ENCODE measurements around the gene TMEM164.

TMEM164 gene

DNA sequence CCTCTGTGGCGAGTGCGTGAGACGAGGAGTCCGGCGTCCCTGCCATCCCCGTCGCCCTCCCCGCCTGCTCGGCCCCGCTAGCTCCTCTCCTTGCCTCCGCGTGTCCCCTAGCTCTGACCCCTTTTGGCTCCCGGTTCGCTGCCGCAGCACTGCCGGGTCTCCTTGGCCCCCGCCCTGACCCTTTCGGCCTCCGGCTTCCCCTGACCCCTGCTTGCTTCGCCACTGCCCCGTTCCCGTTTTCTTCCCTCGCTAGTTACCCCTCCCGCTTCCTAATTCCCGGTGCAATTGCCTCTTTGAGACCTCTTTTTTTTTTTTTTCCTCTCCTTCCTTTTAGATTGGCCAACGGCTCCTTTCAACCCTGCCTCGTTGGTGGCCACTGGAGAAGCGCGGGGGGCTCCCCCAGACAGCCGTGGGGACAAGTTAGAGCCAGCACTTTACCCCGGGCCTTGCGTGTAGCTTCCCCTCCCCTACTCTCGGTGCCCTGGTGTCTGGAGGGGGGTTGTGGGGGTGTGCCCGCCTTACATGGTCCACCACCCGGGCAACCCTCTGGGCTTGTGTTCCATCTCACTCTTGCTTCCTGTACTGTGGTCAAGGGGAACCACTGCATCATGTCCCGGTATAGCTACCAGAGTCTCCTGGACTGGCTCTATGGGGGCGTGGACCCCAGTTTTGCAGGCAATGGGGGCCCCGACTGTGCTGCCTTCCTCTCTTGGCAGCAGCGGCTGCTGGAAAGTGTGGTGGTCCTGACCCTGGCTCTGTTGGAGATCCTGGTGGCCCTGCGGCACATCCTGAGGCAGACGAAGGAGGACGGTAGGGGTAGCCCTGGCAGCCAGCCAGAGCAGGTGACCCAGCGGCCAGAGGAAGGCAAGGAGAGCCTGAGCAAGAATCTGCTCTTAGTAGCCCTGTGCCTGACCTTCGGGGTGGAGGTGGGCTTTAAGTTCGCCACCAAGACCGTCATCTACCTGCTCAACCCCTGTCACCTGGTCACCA lies 548 bp downstream of the TMEM164 start:
- no peak for DNase-seq (ENCODE audit: low read depth)

GRCh38 chrX:110004215-110004614 lies 1.3 kb downstream of the TMEM164 start:
- no peak for DNase-seq (ENCODE audit: low read depth)

DNA sequence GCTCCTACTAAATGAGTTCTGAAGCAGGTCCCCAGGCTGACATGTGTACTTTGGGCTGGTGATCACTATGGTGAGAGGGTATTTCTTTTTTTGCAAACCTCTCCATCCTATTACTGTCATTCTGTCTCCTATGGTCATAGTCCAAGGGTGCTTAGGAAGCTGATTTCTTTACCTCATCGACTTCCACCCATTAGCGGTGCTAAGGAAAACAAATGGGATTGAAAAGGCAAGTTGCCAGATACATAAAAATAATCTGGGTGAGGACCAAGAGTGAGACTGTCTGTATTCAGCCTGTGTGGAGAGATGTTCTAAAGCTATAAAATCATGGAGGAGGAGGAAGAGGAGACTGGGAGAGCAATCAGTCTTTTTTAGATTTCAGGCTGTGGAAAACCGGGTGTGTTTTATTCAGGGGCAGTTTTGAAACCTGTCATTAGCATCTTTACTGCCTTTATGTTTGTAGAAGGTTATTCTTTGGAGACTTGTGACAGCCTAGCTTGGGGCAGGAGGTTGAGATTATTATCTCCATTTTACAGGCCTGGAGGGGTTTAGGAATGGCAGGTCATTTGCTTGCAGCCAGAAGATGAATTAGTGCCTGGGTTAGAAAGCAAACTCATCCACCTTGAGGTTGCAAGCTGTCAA lies 1.9 kb downstream of the TMEM164 start:
- no peak for DNase-seq (ENCODE audit: low read depth)

GRCh38 chrX:110006161-110006560 lies 3.2 kb downstream of the TMEM164 start:
- DNase-seq (ENCODE audit: low read depth) = no peak

GRCh38 chrX:110006821-110007375 lies 4.0 kb downstream of the TMEM164 start:
- DNase-seq (ENCODE audit: low read depth) = no peak

GRCh38 chrX:110008011-110008635 lies 5.2 kb downstream of the TMEM164 start:
- DNase-seq (ENCODE audit: low read depth) = no peak

DNA sequence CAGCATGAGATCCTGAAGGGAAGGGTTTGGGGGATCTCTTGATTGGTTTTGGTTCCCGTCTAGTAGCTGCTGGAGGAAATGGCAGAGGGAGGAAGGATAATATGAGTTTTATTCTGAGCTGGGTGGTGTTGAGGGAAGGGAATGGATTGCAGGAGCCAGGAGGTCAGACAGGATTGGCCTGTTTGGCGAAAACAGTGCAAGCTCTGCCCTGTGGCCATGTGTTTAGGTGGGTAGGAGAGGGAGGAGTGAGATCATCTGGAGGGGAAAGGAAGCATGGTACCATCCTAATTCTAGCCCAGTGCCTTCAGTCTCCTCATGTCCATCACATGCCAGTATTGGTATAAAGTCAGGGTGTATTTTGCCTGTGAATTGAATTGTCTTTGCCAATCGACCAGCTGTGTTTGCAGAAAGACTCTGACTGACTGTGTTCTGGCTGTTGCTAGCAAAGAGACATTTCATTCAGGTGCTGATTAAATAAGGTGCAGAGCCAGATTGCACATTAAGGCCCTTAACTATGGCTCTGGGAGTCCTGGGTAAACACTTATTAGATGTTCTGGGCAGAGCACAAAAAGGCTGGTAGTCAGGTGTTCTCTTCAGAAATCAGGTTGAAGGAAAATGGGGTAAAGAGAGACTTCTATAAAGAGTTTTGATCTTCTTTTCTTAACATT lies 10.0 kb downstream of the TMEM164 start:
- no peak for DNase-seq (ENCODE audit: low read depth)

DNA sequence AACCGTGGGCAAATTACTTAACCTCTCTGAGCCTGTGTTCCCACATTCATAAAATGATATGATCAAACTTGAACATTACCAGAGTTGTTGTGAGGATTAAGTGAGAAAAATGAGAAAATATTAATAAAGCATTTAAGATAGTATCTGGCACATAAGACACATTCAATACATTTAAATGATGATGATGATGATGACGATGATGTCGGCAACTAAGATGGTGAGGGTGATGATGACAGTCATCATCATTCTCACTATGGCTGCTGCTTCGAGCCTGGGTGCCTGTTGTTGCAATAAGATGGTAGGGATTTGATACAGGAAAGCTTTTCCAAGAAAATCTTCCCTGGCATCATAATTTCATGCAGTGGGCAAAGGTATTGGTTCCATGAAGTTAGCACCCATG lies 11.1 kb downstream of the TMEM164 start:
- no peak for DNase-seq (ENCODE audit: low read depth)

DNA sequence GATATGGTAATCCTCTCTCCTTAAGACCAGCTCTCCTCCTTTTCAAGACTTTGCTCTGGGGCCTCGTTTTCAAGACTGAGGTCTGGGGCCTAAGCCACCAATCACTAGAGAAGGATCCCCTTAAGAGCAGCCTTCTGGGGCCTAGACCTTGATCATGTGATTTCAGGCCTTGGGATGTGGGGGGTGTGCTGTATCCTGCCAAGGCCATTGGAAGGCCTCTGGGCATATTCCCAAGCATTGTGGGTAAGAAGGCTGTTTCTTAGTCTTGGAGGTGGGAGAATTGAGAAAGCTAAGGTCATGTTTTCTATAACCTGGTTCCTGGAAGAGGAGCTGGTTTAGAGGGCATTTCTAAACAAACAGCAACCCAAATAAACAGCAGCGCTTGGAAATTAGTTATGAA lies 12.1 kb downstream of the TMEM164 start:
- DNase-seq (ENCODE audit: low read depth) = no peak

DNA sequence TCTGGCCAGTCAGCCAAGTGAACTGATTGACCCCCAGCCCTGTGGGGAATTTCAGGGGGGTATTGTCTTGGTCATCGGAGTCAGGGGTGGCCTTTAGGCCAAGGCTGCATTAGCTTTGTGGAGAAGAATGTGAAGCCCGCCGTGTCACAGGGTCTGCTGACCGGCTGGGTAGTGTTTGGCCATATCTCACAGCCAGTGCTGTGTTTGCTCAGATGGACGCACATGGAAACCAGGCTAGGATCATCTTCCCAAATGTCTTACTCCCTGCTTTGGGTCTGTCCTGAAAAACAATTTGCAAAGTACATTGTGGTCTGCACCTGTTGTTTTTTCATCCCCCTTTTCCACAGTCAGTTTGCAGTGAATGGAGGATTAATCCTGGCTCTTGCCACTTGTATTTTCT lies 13.0 kb downstream of the TMEM164 start:
- no peak for DNase-seq (ENCODE audit: low read depth)

DNA sequence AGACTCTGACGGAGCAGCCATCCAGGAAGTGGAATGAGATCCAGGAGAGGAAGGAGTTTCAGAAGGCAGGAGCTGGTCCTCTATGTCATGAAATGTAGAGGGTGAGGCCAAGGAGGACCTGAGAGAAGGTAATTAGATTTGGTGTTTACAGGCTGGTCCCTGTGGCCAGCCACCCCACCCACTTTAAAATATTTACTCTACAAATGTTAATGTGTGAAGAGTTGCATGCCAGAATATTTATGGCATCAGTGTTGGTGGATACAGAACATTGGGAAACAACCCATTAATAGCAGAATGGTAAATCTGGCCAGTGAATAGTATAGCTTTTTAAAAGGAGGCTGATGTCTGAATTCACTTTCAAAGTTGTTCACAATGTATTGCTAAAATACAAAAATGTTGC lies 17.6 kb downstream of the TMEM164 start:
- DNase-seq (ENCODE audit: low read depth) = no peak

GRCh38 chrX:110021258-110022022 lies 18.5 kb downstream of the TMEM164 start:
- DNase-seq (ENCODE audit: low read depth) = no peak

GRCh38 chrX:110022599-110023448 lies 19.9 kb downstream of the TMEM164 start:
- no peak for DNase-seq (ENCODE audit: low read depth)

- no peak for DNase-seq (ENCODE audit: low read depth)
These were observed 22.5 kb downstream of the TMEM164 start for GRCh38 chrX:110025395-110025794.

- no peak for DNase-seq (ENCODE audit: low read depth)
These were observed 23.4 kb downstream of the TMEM164 start for GRCh38 chrX:110026099-110026844.

DNA sequence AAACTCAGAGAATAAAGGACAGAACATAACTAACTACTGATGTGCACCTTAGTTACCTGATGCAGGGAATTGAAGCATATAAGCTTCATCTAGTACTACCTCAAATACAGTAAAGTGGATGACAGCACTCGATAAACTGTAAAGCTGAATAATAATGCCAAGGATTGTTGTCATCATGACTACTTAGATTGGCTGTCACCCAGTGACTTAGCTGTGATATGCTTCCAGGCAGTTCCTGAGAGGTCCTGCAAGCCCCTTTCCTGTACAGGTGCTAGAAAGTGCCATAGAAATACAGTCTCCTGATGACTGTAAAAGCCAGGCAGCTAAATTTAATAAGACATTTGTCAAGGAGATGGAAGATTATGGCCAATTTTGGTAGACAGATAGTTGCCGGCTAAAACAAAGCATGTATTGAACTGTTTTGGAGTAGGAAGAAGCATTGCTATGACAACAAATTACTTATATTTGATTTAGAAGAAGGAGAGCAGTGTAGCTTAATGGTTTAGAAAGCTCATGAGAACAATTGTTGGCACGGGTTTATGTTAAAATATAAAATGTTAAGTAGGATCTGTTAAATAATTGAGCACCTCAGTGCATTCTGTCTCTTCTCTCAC lies 29.7 kb downstream of the TMEM164 start:
- DNase-seq (ENCODE audit: low read depth) = no peak

- no peak for DNase-seq (ENCODE audit: low read depth)
These were observed 31.1 kb downstream of the TMEM164 start for GRCh38 chrX:110034036-110034435.

GRCh38 chrX:110036162-110037033 lies 33.5 kb downstream of the TMEM164 start:
- no peak for DNase-seq (ENCODE audit: low read depth)

Data from T-helper 22 cell (primary cell).